ENCODE results near the gene GALM. TPM values are rescaled to one million over a fixed set of nuclear protein-coding genes. Genes with fewer than 3 reads are reported as not detected.
"Not testable (repeated sequence)": the region's sequence is repeated elsewhere in the genome, so short reads cannot be mapped to it uniquely, and the experiment has no call there.

GALM gene
- total RNA-seq, 1 experiment from 2014 or later, result 10.0 TPM

GRCh38 chr2:38754506-38754905 is 88.6 kb downstream of the GALM start:
- Histone ChIP-seq H2BK5ac (ENCODE audit: insufficient read length, low read length) (no peak overlapping the region), H3K27me3 (ENCODE audit: insufficient read depth, low read length) (no peaks in the 10 kb centered on the region), H2BK12ac (ENCODE audit: insufficient read length, low read depth, low read length) (no peak overlapping the region), H3K4me2 (ENCODE audit: insufficient read depth, insufficient read length, low read length) (no peak overlapping the region), H4K20me1 (ENCODE audit: control insufficient read depth, insufficient read depth, insufficient read length) (no peaks in the 10 kb centered on the region), H2BK15ac (ENCODE audit: low read depth, low read length) (no peak overlapping the region), H3K4me1 (ENCODE audit: insufficient read depth, low read length) (no peaks in the 10 kb centered on the region), H3K9me3 (ENCODE audit: control insufficient read depth, low read depth, low read length) (no peaks in the 10 kb centered on the region), H4K5ac (ENCODE audit: insufficient read length, low read depth, low read length) (no peak overlapping the region), H2BK120ac (ENCODE audit: low read depth, low read length, poor library complexity, severe bottlenecking) (no peak overlapping the region), H3K23me2 (ENCODE audit: insufficient read length, low read depth, low read length, poor library complexity, severe bottlenecking) (peaks cover 5% of the 10 kb centered on the region), H3K18ac (ENCODE audit: insufficient read length, low read depth, low read length) (no peak overlapping the region), H3K4ac (ENCODE audit: low read depth, low read length) (no peak overlapping the region), H3K79me1 (ENCODE audit: insufficient read depth, low read depth, low read length, poor library complexity, severe bottlenecking) (no peaks in the 10 kb centered on the region), H4K91ac (ENCODE audit: insufficient read length, low read depth, low read length) (no peak overlapping the region), H3K23ac (ENCODE audit: insufficient read length, low read depth, low read length) (no peak overlapping the region), H2BK20ac (ENCODE audit: low read depth, low read length, poor library complexity, severe bottlenecking) (no peak overlapping the region), H4K8ac (replicated peaks; ENCODE audit: insufficient read length, low read depth, low read length) (no peak overlapping the region), H3T11ph (ENCODE audit: low read length) (no peak overlapping the region), H3K79me2 (ENCODE audit: insufficient read depth, low read length) (peaks cover 15% of the 10 kb centered on the region), H2AFZ (ENCODE audit: low read length) (no peak overlapping the region), H3K56ac (ENCODE audit: insufficient read length, low read depth, low read length) (no peak overlapping the region), H3K9ac (ENCODE audit: extremely low read depth, insufficient read length, low read length) (no peak overlapping the region), H3K14ac (ENCODE audit: insufficient read depth, low read length) (no peak overlapping the region), H2AK5ac (ENCODE audit: insufficient read length, low read length) (no peak overlapping the region), H3K27ac (ENCODE audit: insufficient read length, low read depth, low read length) (no peak overlapping the region)
- no peak overlapping the region for H3K27ac Mint-ChIP-seq
- H3K36me3 Mint-ChIP-seq (ENCODE audit: insufficient read depth in 1 of 3, low read depth in 3 of 3), result peaks cover 13 to 17% (median 15%) of the 10 kb centered on the region in 3 experiments
- H3K27me3 Mint-ChIP-seq (ENCODE audit: low read depth), result peaks cover 5% of the 10 kb centered on the region
- peaks cover 5 to 6% of the 10 kb centered on the region in 2 experiments; a peak in 4 of 5 replicates for H3K9me3 Mint-ChIP-seq
- DNase-seq, result no peak
- no CpG with 5 or more reads among the region's 3 CpGs for WGBS (ENCODE audit: extremely low coverage, insufficient read length, low lambda C conversion rate)
- TF ChIP-seq CTCF (conservative IDR thresholded peaks at IDR 0.05), result no peak
- H3K4me3 Mint-ChIP-seq, result no peak overlapping the region
- peaks cover 12 to 13% of the 10 kb centered on the region in 2 experiments for H3K4me1 Mint-ChIP-seq

- H3T11ph ChIP-seq (ENCODE audit: low read length); H3K18ac ChIP-seq (ENCODE audit: insufficient read length, low read depth, low read length); H2BK5ac ChIP-seq (ENCODE audit: insufficient read length, low read length); H4K20me1 ChIP-seq (ENCODE audit: control insufficient read depth, insufficient read depth, insufficient read length); H3K23me2 ChIP-seq (ENCODE audit: insufficient read length, low read depth, low read length, poor library complexity, severe bottlenecking); H2BK15ac ChIP-seq (ENCODE audit: low read depth, low read length); H4K91ac ChIP-seq (ENCODE audit: insufficient read length, low read depth, low read length); H3K9me3 ChIP-seq (ENCODE audit: control insufficient read depth, low read depth, low read length); H3K23ac ChIP-seq (ENCODE audit: insufficient read length, low read depth, low read length); H3K79me2 ChIP-seq (ENCODE audit: insufficient read depth, low read length); H3K9ac ChIP-seq (ENCODE audit: extremely low read depth, insufficient read length, low read length); H3K4me2 ChIP-seq (ENCODE audit: insufficient read depth, insufficient read length, low read length); H3K4ac ChIP-seq (ENCODE audit: low read depth, low read length); H3K27ac ChIP-seq (ENCODE audit: insufficient read length, low read depth, low read length); DNase-seq; H3K27ac Mint-ChIP-seq; H2BK20ac ChIP-seq (ENCODE audit: low read depth, low read length, poor library complexity, severe bottlenecking); H2BK120ac ChIP-seq (ENCODE audit: low read depth, low read length, poor library complexity, severe bottlenecking); H2AK5ac ChIP-seq (ENCODE audit: insufficient read length, low read length); H3K4me1 ChIP-seq (ENCODE audit: insufficient read depth, low read length); H3K27me3 Mint-ChIP-seq (ENCODE audit: low read depth); H3K56ac ChIP-seq (ENCODE audit: insufficient read length, low read depth, low read length); H2AFZ ChIP-seq (ENCODE audit: low read length); H3K4me3 Mint-ChIP-seq; H3K79me1 ChIP-seq (ENCODE audit: insufficient read depth, low read depth, low read length, poor library complexity, severe bottlenecking); H3K14ac ChIP-seq (ENCODE audit: insufficient read depth, low read length); H2BK12ac ChIP-seq (ENCODE audit: insufficient read length, low read depth, low read length); H3K36me3 Mint-ChIP-seq (ENCODE audit: insufficient read depth in 1 of 3, low read depth in 3 of 3); H4K8ac ChIP-seq (replicated peaks; ENCODE audit: insufficient read length, low read depth, low read length); H3K9me3 Mint-ChIP-seq; H3K4me1 Mint-ChIP-seq; H4K5ac ChIP-seq (ENCODE audit: insufficient read length, low read depth, low read length); H3K27me3 ChIP-seq (ENCODE audit: insufficient read depth, low read length): not testable (repeated sequence)
- no CpG with 5 or more reads among the region's 31 CpGs for WGBS (ENCODE audit: extremely low coverage, insufficient read length, low lambda C conversion rate)
These were observed 90.0 kb downstream of the GALM start for GRCh38 chr2:38755891-38756290.

All from H9 (cell line).